ENCODE measurements around the gene ACTMAP.

The ACTMAP gene

DNA sequence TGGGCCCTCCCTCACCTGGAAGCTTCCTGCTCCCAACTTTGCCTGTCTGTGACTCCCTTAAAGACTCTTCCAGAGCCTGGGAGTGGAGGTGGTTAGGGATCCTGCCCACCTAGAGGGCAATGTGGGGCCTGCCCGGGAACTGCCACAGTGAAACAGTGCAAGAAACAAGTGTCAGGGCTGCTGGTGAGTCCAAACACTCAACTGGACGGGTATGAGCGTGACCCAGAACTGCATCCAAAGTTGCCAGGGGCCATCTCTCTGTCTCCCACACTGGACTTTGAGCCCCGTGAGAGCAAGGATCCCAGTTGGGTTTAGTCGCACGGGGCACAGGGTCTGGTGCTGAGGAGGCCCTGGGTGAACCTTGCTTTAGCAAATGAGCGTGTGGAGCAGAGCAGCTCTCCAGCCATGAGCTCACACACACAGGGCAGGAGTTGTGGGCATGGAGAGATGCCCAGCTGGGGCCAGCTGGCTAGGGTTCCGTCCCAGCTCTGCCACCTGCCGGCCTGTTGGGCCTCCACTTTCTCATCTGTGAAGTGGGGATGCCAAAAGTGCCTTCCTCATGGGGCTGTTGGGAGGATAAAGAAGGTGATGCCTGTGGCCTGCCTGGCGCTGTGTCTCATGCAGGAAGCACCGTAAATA lies 57.0 kb downstream of the ACTMAP start:
- DNase-seq (ENCODE audit: low read depth): no peak

DNA sequence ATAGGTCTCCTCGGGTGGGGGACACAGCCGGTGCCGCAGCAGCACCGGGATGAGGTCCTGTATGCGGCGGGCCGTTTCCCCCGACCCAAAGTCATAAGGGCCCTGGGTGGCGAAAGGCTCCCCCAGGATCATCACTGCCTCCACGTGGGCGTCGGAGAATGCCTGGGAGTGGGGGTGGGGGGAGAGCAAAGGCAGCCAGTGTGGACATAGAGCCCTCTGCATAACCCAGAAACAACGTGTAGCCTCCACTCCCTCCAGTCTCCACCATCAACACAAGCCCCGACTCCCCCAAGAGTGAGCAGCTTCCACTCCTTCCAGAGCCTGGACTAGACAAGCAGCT lies 58.1 kb downstream of the ACTMAP start:
- DNase-seq (ENCODE audit: low read depth): no peak

DNA sequence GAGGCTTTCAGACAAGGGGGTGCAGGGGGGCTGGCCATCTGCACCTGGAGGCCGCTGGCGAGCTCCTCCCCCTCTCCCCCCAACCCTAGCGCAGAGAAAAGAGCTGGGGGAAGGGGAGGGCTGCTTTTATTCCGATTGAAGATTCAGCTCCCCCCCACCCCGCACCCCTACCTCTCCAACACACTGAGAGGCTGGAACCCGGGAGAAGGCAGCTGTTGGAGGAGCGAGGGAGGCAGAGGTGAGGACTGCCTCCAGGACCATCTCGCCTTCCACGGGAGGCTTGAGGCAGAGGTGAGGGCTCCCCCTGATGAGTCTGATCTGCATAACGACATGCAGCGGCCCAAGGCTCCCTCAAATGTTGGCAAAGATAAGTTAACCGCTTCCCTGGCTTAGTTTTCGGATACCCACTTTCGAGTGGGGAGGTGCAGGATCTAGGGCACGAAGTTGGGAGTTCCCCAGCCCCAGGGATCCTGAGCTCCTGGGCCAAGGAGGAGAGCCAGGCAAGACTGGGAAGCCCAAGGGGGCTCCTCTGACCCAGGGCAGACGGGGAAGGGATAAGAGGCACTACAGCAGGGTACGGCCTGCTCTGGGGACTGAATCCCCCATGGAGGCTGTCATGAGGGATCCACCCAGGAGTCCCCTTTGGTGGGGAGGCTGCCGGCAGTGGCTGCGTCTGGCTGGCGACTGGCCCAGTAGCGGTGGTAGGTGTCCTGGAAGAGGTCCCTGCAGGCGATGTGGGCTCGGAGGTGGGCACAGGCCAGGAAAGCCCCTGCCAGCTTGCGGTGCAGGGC lies 58.7 kb downstream of the ACTMAP start:
- DNase-seq (ENCODE audit: low read depth): no peak
